ENCODE measurements around the gene LCN9.
"Not testable (repeated sequence)": the region's sequence is repeated elsewhere in the genome, so short reads cannot be mapped to it uniquely, and the experiment has no call there.

Gene LCN9

GRCh38 chr9:135662758-135663450 is at the start of gene LCN9:
LCN9 (plus strand) TSS chr9:135663309; CDS start chr9:135663322, 13 bp downstream.
- DNase-seq (ENCODE audit: low read depth): no peak

- no peak for DNase-seq (ENCODE audit: low read depth)
Observed at GRCh38 chr9:135613946-135614805, 48.9 kb upstream of the LCN9 start.

GRCh38 chr9:135614821-135615665 is 48.1 kb upstream of the LCN9 start:
- no peak for DNase-seq (ENCODE audit: low read depth)

- DNase-seq (ENCODE audit: low read depth): no peak
Observed at GRCh38 chr9:135615666-135616618, 47.2 kb upstream of the LCN9 start.

GRCh38 chr9:135616619-135617537 is 46.2 kb upstream of the LCN9 start:
- no peak for DNase-seq (ENCODE audit: low read depth)

- no peak for DNase-seq (ENCODE audit: low read depth)
Observed at GRCh38 chr9:135617538-135617900, 45.6 kb upstream of the LCN9 start.

GRCh38 chr9:135617991-135618411 is 45.1 kb upstream of the LCN9 start:
- no peak for DNase-seq (ENCODE audit: low read depth)

- no peak for DNase-seq (ENCODE audit: low read depth)
Observed at GRCh38 chr9:135618866-135619598, 44.1 kb upstream of the LCN9 start.

- DNase-seq (ENCODE audit: low read depth): no peak
Observed at GRCh38 chr9:135619599-135619886, 43.6 kb upstream of the LCN9 start.

GRCh38 chr9:135620558-135620957 is 42.6 kb upstream of the LCN9 start:
- DNase-seq (ENCODE audit: low read depth): no peak

- DNase-seq (ENCODE audit: low read depth): no peak
Observed at GRCh38 chr9:135622415-135623020, 40.6 kb upstream of the LCN9 start.

GRCh38 chr9:135624282-135624681 is 38.8 kb upstream of the LCN9 start:
- DNase-seq (ENCODE audit: low read depth): no peak

- no peak for DNase-seq (ENCODE audit: low read depth)
Observed at GRCh38 chr9:135632841-135633240, 30.3 kb upstream of the LCN9 start.

GRCh38 chr9:135636930-135637530 is 26.1 kb upstream of the LCN9 start:
- DNase-seq (ENCODE audit: low read depth): not testable (repeated sequence)

- DNase-seq (ENCODE audit: low read depth): no peak
Observed at GRCh38 chr9:135639196-135639595, 23.9 kb upstream of the LCN9 start, which contains the start of gene GLT6D1. GLT6D1 (minus strand) TSS chr9:135639540; CDS start chr9:135639187, 353 bp downstream.

- no peak for DNase-seq (ENCODE audit: low read depth)
Observed at GRCh38 chr9:135641047-135641446, 22.1 kb upstream of the LCN9 start.

GRCh38 chr9:135641745-135642144 is 21.4 kb upstream of the LCN9 start:
- DNase-seq (ENCODE audit: low read depth): no peak

- DNase-seq (ENCODE audit: low read depth): no peak
Observed at GRCh38 chr9:135644631-135645218, 18.4 kb upstream of the LCN9 start.
